Liver (tissue), 3 donors: Measurements from ENCODE around the gene ABITRAM.

Experiments used
- EGR1 ChIP-seq, 2 donors: IDR thresholded peaks; 2 replicates each; pipeline ENCODE4 v1.6.1; 2016 to 2018; ENCODE audit warnings: antibody characterized with exemption in 2 of 2, low read depth in 2 of 2
- GABPA ChIP-seq, 2 donors: IDR thresholded peaks in 1 of 2; conservative IDR thresholded peaks in 1 of 2; 2 replicates each; pipeline ENCODE4 v1.6.1; 2016; ENCODE audit warnings: antibody characterized with exemption in 2 of 2, mild to moderate bottlenecking in 1 of 2, moderate library complexity in 1 of 2
- JUND ChIP-seq, 2 donors: IDR thresholded peaks; 2 replicates each; pipeline ENCODE4 v1.6.1; 2016; ENCODE audit warnings: antibody characterized with exemption in 2 of 2
- SP1 ChIP-seq: IDR thresholded peaks from 2 replicates; pipeline ENCODE4 v1.6.1; 2018; ENCODE audit warnings: antibody characterized with exemption, mild to moderate bottlenecking
- TAF1 ChIP-seq: conservative IDR thresholded peaks from 2 replicates; pipeline ENCODE4 v1.6.1; 2016; ENCODE audit warnings: antibody characterized with exemption, mild to moderate bottlenecking
- YY1 ChIP-seq: IDR thresholded peaks from 2 replicates; pipeline ENCODE4 v1.6.1; 2016; ENCODE audit warnings: antibody characterized with exemption, mild to moderate bottlenecking
- TF ChIP-seq, protein P1 (sequence below): fragments of 150-350 bp; IDR thresholded peaks from 2 replicates; pipeline ENCODE4 v1.5.1; 2017; ENCODE audit warnings: improper control_type of control experiment, low read depth, low read length; ENCODE audit not compliant: missing input control
- TF ChIP-seq, protein P2 (sequence below): IDR thresholded peaks from 2 replicates; pipeline ENCODE4 v1.6.1; 2016; ENCODE audit warnings: antibody characterized with exemption
- TF ChIP-seq, protein P3 (sequence below): IDR thresholded peaks from 2 replicates; pipeline ENCODE4 v1.6.1; 2016; ENCODE audit warnings: antibody characterized with exemption
- TF ChIP-seq, protein P4 (sequence below): IDR thresholded peaks from 2 replicates; pipeline ENCODE4 v1.6.1; 2016; ENCODE audit warnings: antibody characterized with exemption
- donor health status: healthy.
- donor health status: healthy.

DNA sequence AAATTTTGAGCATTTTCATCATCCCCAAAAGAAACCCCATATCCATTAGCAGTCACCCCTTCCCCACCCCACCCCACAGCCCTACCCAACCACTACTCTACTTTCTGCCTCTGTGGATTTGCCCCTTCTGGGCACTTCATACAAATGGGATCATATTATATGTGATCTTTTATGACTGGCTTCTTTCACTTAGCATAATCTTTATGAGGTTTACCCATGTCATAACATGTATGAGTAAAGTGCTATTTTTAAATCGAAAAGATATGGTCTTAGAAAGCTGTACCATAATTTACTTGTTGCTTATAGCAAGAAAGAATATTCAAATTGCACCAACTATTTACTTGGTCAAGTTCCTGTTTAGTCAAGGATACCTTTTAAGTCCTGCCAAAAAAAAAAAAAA lies 13.0 kb upstream of the ABITRAM start:
- TF ChIP-seq, protein P1, sequence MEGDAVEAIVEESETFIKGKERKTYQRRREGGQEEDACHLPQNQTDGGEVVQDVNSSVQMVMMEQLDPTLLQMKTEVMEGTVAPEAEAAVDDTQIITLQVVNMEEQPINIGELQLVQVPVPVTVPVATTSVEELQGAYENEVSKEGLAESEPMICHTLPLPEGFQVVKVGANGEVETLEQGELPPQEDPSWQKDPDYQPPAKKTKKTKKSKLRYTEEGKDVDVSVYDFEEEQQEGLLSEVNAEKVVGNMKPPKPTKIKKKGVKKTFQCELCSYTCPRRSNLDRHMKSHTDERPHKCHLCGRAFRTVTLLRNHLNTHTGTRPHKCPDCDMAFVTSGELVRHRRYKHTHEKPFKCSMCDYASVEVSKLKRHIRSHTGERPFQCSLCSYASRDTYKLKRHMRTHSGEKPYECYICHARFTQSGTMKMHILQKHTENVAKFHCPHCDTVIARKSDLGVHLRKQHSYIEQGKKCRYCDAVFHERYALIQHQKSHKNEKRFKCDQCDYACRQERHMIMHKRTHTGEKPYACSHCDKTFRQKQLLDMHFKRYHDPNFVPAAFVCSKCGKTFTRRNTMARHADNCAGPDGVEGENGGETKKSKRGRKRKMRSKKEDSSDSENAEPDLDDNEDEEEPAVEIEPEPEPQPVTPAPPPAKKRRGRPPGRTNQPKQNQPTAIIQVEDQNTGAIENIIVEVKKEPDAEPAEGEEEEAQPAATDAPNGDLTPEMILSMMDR, result no peak
- TF ChIP-seq, protein P2, sequence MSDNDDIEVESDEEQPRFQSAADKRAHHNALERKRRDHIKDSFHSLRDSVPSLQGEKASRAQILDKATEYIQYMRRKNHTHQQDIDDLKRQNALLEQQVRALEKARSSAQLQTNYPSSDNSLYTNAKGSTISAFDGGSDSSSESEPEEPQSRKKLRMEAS, result no peak
- TF ChIP-seq, protein P3, sequence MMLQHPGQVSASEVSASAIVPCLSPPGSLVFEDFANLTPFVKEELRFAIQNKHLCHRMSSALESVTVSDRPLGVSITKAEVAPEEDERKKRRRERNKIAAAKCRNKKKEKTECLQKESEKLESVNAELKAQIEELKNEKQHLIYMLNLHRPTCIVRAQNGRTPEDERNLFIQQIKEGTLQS, result no peak
- TF ChIP-seq, protein P4, sequence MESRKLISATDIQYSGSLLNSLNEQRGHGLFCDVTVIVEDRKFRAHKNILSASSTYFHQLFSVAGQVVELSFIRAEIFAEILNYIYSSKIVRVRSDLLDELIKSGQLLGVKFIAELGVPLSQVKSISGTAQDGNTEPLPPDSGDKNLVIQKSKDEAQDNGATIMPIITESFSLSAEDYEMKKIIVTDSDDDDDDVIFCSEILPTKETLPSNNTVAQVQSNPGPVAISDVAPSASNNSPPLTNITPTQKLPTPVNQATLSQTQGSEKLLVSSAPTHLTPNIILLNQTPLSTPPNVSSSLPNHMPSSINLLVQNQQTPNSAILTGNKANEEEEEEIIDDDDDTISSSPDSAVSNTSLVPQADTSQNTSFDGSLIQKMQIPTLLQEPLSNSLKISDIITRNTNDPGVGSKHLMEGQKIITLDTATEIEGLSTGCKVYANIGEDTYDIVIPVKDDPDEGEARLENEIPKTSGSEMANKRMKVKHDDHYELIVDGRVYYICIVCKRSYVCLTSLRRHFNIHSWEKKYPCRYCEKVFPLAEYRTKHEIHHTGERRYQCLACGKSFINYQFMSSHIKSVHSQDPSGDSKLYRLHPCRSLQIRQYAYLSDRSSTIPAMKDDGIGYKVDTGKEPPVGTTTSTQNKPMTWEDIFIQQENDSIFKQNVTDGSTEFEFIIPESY, result no peak
- TF ChIP-seq JUND (IDR thresholded peaks at IDR 0.05), result no peak
- TF ChIP-seq SP1, result no peak
- TF ChIP-seq EGR1 (IDR thresholded peaks at IDR 0.05; ENCODE audit: low read depth in 2 of 2), result no peak
- TF ChIP-seq TAF1, result no peak
- no peak for TF ChIP-seq YY1
- no peak for TF ChIP-seq GABPA (IDR thresholded peaks at IDR 0.05 in 1 of 2, conservative IDR thresholded peaks at IDR 0.05 in 1 of 2)
